Measurements from ENCODE around the gene GALNT16. TPM values are rescaled to one million over a fixed set of nuclear protein-coding genes. Genes with fewer than 3 reads are reported as not detected.

Gene GALNT16
- total and polyA plus RNA-seq, 2 of the 8 experiments (the other 6 are each of a cell fraction or from before 2014, with no cell fraction given) = 5.4 to 6.3 TPM

GRCh38 chr14:69398053-69398817, 138.3 kb downstream of the GALNT16 start, which contains the start of the genes ERH and SLC39A9 (continued):
- no peak for TF ChIP-seq USF2 (IDR thresholded peaks at IDR 0.05; ENCODE audit: low read length)
- TF ChIP-seq HDAC2 (IDR thresholded peaks at IDR 0.05; ENCODE audit: borderline replicate concordance in 1 of 2, low read depth in 2 of 2, low read length in 2 of 2) = peak in 1 of 2 experiments; percentile 90; a peak in 1 of 4 replicates
- peak; percentile 72 for TF ChIP-seq ASH2L (IDR thresholded peaks at IDR 0.05; ENCODE audit: low read length)
- no peak for TF ChIP-seq HDAC6 (IDR thresholded peaks at IDR 0.05; ENCODE audit: low read depth, low read length)
- no peak for TF ChIP-seq CHD1 (IDR thresholded peaks at IDR 0.05; ENCODE audit: low read depth, low read length)
- TF ChIP-seq SP1 (IDR thresholded peaks at IDR 0.05; ENCODE audit: low read depth, low read length) = no peak
- TF ChIP-seq EGR1 (IDR thresholded peaks at IDR 0.05; ENCODE audit: borderline replicate concordance, low read depth, low read length) = peak; percentile 70; the same call in 1 of the 2 replicates
- no peak for TF ChIP-seq ZNF274 (IDR thresholded peaks at IDR 0.05; ENCODE audit: borderline replicate concordance, extremely low read depth, low read length)
- TF ChIP-seq TAF1 (IDR thresholded peaks at IDR 0.05; ENCODE audit: low read depth, low read length) = peak; percentile 96
- TF ChIP-seq TBP (IDR thresholded peaks at IDR 0.05; ENCODE audit: low read depth, low read length) = peak; percentile 93
- peak; percentile 90 for TF ChIP-seq GABPA (IDR thresholded peaks at IDR 0.05; ENCODE audit: borderline replicate concordance, insufficient read depth, low read length)
- TF ChIP-seq PHF8 (conservative IDR thresholded peaks at IDR 0.05; ENCODE audit: low read depth, low read length) = peak; percentile 86
- peak; percentile 96 for TF ChIP-seq CHD2 (IDR thresholded peaks at IDR 0.05; ENCODE audit: low read length)
- peak; percentile 60; the same call in 1 of the 2 replicates for TF ChIP-seq JUND (IDR thresholded peaks at IDR 0.05; ENCODE audit: low read length)

Data from H1 (cell line).